Trophoblast cell (in vitro differentiated cells and primary cell): ENCODE measurements around the gene KCNQ1.

Experiments
- DNase-seq, 2 donors: peaks; one replicate each; pipeline ENCODE4 v3.0.0-alpha.2; 2016
- H2AFZ ChIP-seq: 2 replicates; pipeline ENCODE4 v1.6.1; 2013; ENCODE audit warnings: low read length, moderate library complexity, mild to moderate bottlenecking; ENCODE audit not compliant: insufficient read depth, poor library complexity
- H2AK5ac ChIP-seq: 2 replicates; pipeline ENCODE4 v1.6.1; 2013; ENCODE audit warnings: mild to moderate bottlenecking, low read length
- H2BK120ac ChIP-seq: 2 replicates; pipeline ENCODE4 v1.6.1; 2013; ENCODE audit warnings: low read length, mild to moderate bottlenecking, moderate library complexity; ENCODE audit not compliant: insufficient read depth, poor library complexity
- H2BK12ac ChIP-seq: 2 replicates; pipeline ENCODE4 v1.6.1; 2013; ENCODE audit warnings: mild to moderate bottlenecking, low read length, moderate library complexity
- H2BK5ac ChIP-seq: 2 replicates; pipeline ENCODE4 v1.6.1; 2013; ENCODE audit warnings: low read length, low read depth, moderate library complexity, mild to moderate bottlenecking; ENCODE audit not compliant: poor library complexity
- H3K14ac ChIP-seq: 2 replicates; pipeline ENCODE4 v1.6.1; 2013; ENCODE audit warnings: mild to moderate bottlenecking, low read length
- H3K18ac ChIP-seq: 2 replicates; pipeline ENCODE4 v1.6.1; 2013; ENCODE audit warnings: mild to moderate bottlenecking, low read length
- H3K23ac ChIP-seq: 2 replicates; pipeline ENCODE4 v1.6.1; 2013; ENCODE audit warnings: low read length
- H3K27ac ChIP-seq: 2 replicates; pipeline ENCODE4 v1.5.1; 2013; ENCODE audit warnings: low read depth, mild to moderate bottlenecking, inconsistent platforms, low read length, moderate library complexity
- H3K27me3 ChIP-seq: 2 replicates; pipeline ENCODE4 v1.6.1; 2013; ENCODE audit warnings: inconsistent platforms, mild to moderate bottlenecking, low read length, moderate library complexity; ENCODE audit not compliant: insufficient read depth
- H3K36me3 ChIP-seq, 2 experiments: 1 replicate in 1 of 2; 2 replicates in 1 of 2; pipeline ENCODE4 v1.6.1; 2013; ENCODE audit warnings: low read length in 2 of 2, mild to moderate bottlenecking in 2 of 2, moderate library complexity in 1 of 2; ENCODE audit not compliant: insufficient read depth in 2 of 2, control insufficient read depth in 1 of 2
- H3K4ac ChIP-seq: 2 replicates; pipeline ENCODE4 v1.6.1; 2013; ENCODE audit warnings: low read depth, mild to moderate bottlenecking, low read length, moderate library complexity
- H3K4me1 ChIP-seq, 2 experiments: 1 replicate in 1 of 2; 2 replicates in 1 of 2; pipeline ENCODE4 v1.6.1; 2013; ENCODE audit warnings: low read length in 2 of 2, mild to moderate bottlenecking in 2 of 2, moderate library complexity in 1 of 2; ENCODE audit not compliant: insufficient read depth in 2 of 2, control insufficient read depth in 1 of 2
- H3K4me2 ChIP-seq: 2 replicates; pipeline ENCODE4 v1.6.1; 2013; ENCODE audit warnings: inconsistent platforms, mild to moderate bottlenecking, low read length, moderate library complexity
- H3K4me3 ChIP-seq: 2 replicates; pipeline ENCODE4 v1.5.1; 2013; ENCODE audit warnings: mild to moderate bottlenecking, low read depth, low read length, inconsistent platforms
- H3K79me1 ChIP-seq: one replicate; pipeline ENCODE4 v1.6.1; 2013; ENCODE audit warnings: low read length
- H3K79me2 ChIP-seq: 2 replicates; pipeline ENCODE4 v1.6.1; 2013; ENCODE audit warnings: low read length, mild to moderate bottlenecking; ENCODE audit not compliant: control insufficient read depth, insufficient read depth, poor library complexity
- H3K9ac ChIP-seq: 2 replicates; pipeline ENCODE4 v1.6.1; 2013; ENCODE audit warnings: mild to moderate bottlenecking, low read length
- H3K9me3 ChIP-seq: 2 replicates; pipeline ENCODE4 v1.6.1; 2013; ENCODE audit warnings: low read depth, mild to moderate bottlenecking, control low read depth, inconsistent platforms, low read length; ENCODE audit not compliant: insufficient read depth
- H4K12ac ChIP-seq: 2 replicates; pipeline ENCODE4 v1.6.1; 2013; ENCODE audit warnings: low read depth, mild to moderate bottlenecking, low read length, moderate library complexity
- H4K8ac ChIP-seq: 2 replicates; pipeline ENCODE4 v1.6.1; 2013; ENCODE audit warnings: low read depth, mild to moderate bottlenecking, low read length, moderate library complexity
- H4K91ac ChIP-seq: one replicate; pipeline ENCODE4 v1.6.1; 2013; ENCODE audit warnings: low read depth, mild to moderate bottlenecking, low read length, moderate library complexity
- WGBS: extraction: QIAGEN DNeasy Blood & Tissue Kit; methylation state at CpG from one replicate; pipeline ENCODE4 v1.1.7; 2013; ENCODE audit warnings: missing lambda C conversion rate; ENCODE audit not compliant: insufficient read length, insufficient coverage; ENCODE audit errors: extremely low coverage; 5-methylcytosine and 5-hydroxymethylcytosine counted together

Gene KCNQ1

GRCh38 chr11:2707736-2708135 lies 262.9 kb downstream of the KCNQ1 start:
- Histone ChIP-seq H3K27ac (no peak overlapping the region), H3K23ac (no peak overlapping the region), H2BK120ac (no peak overlapping the region), H3K27me3 (peaks cover 2% of the 10 kb centered on the region), H2BK12ac (peak overlapping the region; percentile 63), H3K4me1 (peaks cover 19 to 22% of the 10 kb centered on the region in 2 experiments), H3K4ac (no peak overlapping the region), H4K12ac (no peak overlapping the region), H4K8ac (no peak overlapping the region), H3K18ac (peak overlapping the region; percentile 33), H3K4me3 (no peak overlapping the region), H3K79me1 (no peaks in the 10 kb centered on the region), H3K36me3 (no peaks in the 10 kb centered on the region), H3K79me2 (no peaks in the 10 kb centered on the region), H3K4me2 (no peak overlapping the region), H2BK5ac (no peak overlapping the region), H2AK5ac (no peak overlapping the region), H3K14ac (no peak overlapping the region), H4K91ac (no peak overlapping the region), H3K9me3 (peaks cover 8% of the 10 kb centered on the region), H3K9ac (no peak overlapping the region), H2AFZ (no peak overlapping the region)
- no CpG with 5 or more reads among the region's 7 CpGs for WGBS
- no peak for DNase-seq

DNA sequence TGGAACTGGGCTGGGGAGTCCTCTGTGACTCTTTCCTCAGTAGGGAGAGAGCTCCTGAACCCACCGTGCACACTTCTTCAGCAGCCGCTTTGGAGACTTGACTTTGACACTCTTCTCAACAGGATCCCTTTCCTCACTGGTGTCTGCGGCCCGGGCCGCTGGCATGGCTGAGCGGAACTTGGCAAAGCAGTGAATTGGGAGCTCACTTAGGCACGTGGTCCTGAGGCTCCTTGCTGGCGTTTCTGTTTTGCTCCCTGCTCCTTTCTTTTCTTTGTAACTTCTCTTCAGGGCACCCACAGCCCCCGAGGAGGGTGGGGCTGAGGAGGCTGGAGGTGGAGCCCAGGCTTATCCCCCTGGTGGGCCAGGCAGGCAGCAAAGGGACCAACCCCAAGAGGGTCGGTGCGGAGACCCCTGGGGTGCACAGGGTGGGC lies 263.4 kb downstream of the KCNQ1 start:
- H3K18ac ChIP-seq, result no peak overlapping the region
- H3K36me3 ChIP-seq, result no peaks in the 10 kb centered on the region
- H3K23ac ChIP-seq, result no peak overlapping the region
- H3K9ac ChIP-seq, result no peak overlapping the region
- H3K4me2 ChIP-seq, result no peak overlapping the region
- no peak overlapping the region for H3K4me3 ChIP-seq
- H3K14ac ChIP-seq, result no peak overlapping the region
- peak overlapping the region; percentile 26 for H2BK5ac ChIP-seq
- no peak for DNase-seq
- H3K9me3 ChIP-seq, result peaks cover 8% of the 10 kb centered on the region
- peak overlapping the region; percentile 87 for H2BK12ac ChIP-seq
- no peak overlapping the region for H3K27ac ChIP-seq
- H3K4me1 ChIP-seq, result peaks cover 16 to 19% of the 10 kb centered on the region in 2 experiments
- no CpG with 5 or more reads among the region's 11 CpGs for WGBS
- H3K4ac ChIP-seq, result no peak overlapping the region
- H3K79me1 ChIP-seq, result no peaks in the 10 kb centered on the region
- peak overlapping the region; percentile 40 for H2BK120ac ChIP-seq
- H4K8ac ChIP-seq, result peak overlapping the region; percentile 10
- H2AK5ac ChIP-seq, result peak overlapping the region; percentile 36
- no peak overlapping the region for H4K12ac ChIP-seq
- peaks cover 2% of the 10 kb centered on the region for H3K27me3 ChIP-seq
- no peak overlapping the region for H2AFZ ChIP-seq
- H4K91ac ChIP-seq, result peak overlapping the region; percentile 49
- no peaks in the 10 kb centered on the region for H3K79me2 ChIP-seq

DNA sequence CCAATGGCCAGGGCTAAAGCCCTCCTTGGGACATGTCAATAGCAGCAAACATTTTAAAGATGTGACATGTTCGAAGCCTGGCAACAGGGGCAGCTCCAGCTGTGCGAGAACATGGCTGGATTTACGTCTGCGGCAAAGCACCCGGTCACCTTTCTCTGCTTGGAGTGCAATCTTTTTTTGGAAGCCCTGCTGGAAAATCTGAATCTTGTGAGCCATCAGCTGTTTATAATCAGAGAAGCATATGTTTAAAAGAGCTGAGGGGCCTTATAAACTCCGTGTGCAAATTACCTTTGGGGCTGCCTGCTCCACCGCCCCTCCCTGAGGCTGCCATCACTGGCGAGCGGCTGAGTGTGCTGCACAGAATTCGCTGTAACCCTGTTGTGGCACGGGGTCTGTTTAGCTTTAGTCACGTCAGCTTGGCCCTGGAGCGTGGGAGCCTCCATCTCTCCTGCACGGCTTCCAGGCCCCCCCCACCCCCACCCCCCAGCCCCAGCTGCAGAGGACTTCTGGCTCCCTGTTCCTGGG lies 264.0 kb downstream of the KCNQ1 start:
- Histone ChIP-seq H4K8ac (no peak overlapping the region), H3K9ac (no peak overlapping the region), H3K4me1 (peaks cover 9 to 12% of the 10 kb centered on the region in 2 experiments), H3K14ac (peak overlapping the region; percentile 22), H3K4me3 (no peak overlapping the region), H3K27me3 (peaks cover 2% of the 10 kb centered on the region), H4K12ac (no peak overlapping the region), H3K79me2 (no peaks in the 10 kb centered on the region), H2AK5ac (no peak overlapping the region), H2BK12ac (peak overlapping the region; percentile 87), H3K4me2 (peak overlapping the region; percentile 46), H3K79me1 (no peaks in the 10 kb centered on the region), H3K23ac (no peak overlapping the region), H3K36me3 (no peaks in the 10 kb centered on the region), H2BK5ac (peak overlapping the region; percentile 53), H2BK120ac (no peak overlapping the region), H2AFZ (no peak overlapping the region), H3K9me3 (peaks cover 8% of the 10 kb centered on the region), H3K27ac (peak overlapping the region; percentile 85), H3K4ac (no peak overlapping the region), H3K18ac (no peak overlapping the region), H4K91ac (peak overlapping the region; percentile 49)
- no CpG with 5 or more reads among the region's 14 CpGs for WGBS
- no peak for DNase-seq

DNA sequence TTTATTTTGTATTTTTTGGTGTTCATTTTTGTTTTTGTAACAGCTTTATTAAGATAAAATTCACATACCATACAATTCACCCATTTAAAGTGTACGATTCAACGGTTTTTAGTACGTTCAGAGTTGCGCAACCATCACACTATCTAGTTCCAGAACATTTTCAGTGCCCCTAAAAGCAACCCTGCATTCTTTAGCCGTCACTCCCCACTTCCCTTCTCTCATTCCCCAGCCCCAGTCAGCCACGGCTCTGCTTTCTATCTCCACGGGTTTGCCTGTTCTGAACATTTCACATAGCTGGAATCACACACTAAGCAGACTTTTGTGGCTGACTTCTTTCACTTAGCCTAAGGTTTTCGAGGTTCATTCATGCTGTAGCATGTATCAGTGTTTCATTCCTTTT lies 264.6 kb downstream of the KCNQ1 start:
- Histone ChIP-seq H2BK12ac (no peak overlapping the region), H3K27ac (peak overlapping the region; percentile 85), H2AFZ (no peak overlapping the region), H3K9me3 (peaks cover 8% of the 10 kb centered on the region), H4K91ac (no peak overlapping the region), H3K36me3 (no peaks in the 10 kb centered on the region), H3K18ac (no peak overlapping the region), H3K23ac (no peak overlapping the region), H3K4ac (no peak overlapping the region), H3K27me3 (peaks cover 2% of the 10 kb centered on the region), H2BK5ac (no peak overlapping the region), H4K12ac (no peak overlapping the region), H3K79me1 (no peaks in the 10 kb centered on the region), H4K8ac (no peak overlapping the region), H3K4me3 (no peak overlapping the region), H2BK120ac (no peak overlapping the region), H2AK5ac (no peak overlapping the region), H3K14ac (no peak overlapping the region), H3K9ac (no peak overlapping the region), H3K79me2 (no peaks in the 10 kb centered on the region), H3K4me1 (peaks cover 7 to 9% of the 10 kb centered on the region in 2 experiments), H3K4me2 (peak overlapping the region; percentile 46)
- DNase-seq, result no peak
- no CpG with 5 or more reads among the region's 8 CpGs for WGBS
